Activated CD4-positive, alpha-beta T cell treated with anti-CD3 and anti-CD28 coated beads, Interleukin-2, amount 10 ng/mL, durations not matched to agents 24 days and 14 days (primary cell): ENCODE data around the gene SPATA21. TPM values are rescaled to one million over a fixed set of nuclear protein-coding genes. Genes with fewer than 3 reads are reported as not detected.
"Not testable (repeated sequence)": the region's sequence is repeated elsewhere in the genome, so short reads cannot be mapped to it uniquely, and the experiment has no call there.

Source experiments
- DNase-seq: peaks from one replicate; pipeline ENCODE4 v3.0.0; 2022
- H3K27ac Mint-ChIP-seq: one replicate; pipeline ENCODE4 v1.8.0; 2022; ENCODE audit warnings: mild to moderate bottlenecking, mixed read lengths
- H3K27me3 Mint-ChIP-seq: one replicate; pipeline ENCODE4 v1.8.0; 2022; ENCODE audit warnings: mixed read lengths
- H3K36me3 Mint-ChIP-seq: one replicate; pipeline ENCODE4 v1.8.0; 2022; ENCODE audit warnings: low read depth, mild to moderate bottlenecking, mixed read lengths
- H3K4me1 Mint-ChIP-seq: one replicate; pipeline ENCODE4 v1.8.0; 2021; ENCODE audit warnings: mixed read lengths
- H3K4me3 Mint-ChIP-seq: one replicate; pipeline ENCODE4 v1.8.0; 2022; ENCODE audit warnings: mild to moderate bottlenecking, moderate library complexity, mixed read lengths
- H3K9me3 Mint-ChIP-seq: one replicate; pipeline ENCODE4 v1.8.0; 2021; ENCODE audit warnings: mixed read lengths
- intact Hi-C: fragments of 100-400 bp; cut with micrococcal nuclease; formaldehyde crosslinking; loops from one replicate; pipeline ENCODE4 v1.15.1; 2023
- total RNA-seq: library from RNA; stranded (reverse); gene quantifications from 2 replicates; pipeline ENCODE4 v1.2.3, GENCODE V29; 2022

Gene SPATA21, protein sequence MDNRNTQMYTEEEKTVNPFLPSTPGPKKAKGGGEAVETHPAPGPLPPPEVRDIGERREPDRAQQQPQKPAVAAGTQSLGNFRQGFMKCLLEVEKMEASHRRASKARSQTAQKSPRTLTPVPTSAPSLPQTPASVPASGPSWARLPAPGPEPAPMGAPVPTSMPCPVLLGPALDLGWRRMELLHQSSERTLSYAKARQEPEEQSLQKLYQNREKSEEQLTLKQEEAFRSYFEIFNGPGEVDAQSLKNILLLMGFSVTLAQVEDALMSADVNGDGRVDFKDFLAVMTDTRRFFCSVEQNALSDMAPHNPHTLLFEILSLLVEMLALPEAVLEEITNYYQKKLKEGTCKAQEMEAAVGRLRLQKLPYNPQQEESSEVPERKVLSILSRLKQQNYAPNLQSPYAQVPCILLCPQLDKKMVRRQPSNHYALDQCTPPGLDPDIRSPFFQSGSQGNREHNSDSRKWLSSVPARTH
- total RNA-seq: not detected in 2 replicates

DNA sequence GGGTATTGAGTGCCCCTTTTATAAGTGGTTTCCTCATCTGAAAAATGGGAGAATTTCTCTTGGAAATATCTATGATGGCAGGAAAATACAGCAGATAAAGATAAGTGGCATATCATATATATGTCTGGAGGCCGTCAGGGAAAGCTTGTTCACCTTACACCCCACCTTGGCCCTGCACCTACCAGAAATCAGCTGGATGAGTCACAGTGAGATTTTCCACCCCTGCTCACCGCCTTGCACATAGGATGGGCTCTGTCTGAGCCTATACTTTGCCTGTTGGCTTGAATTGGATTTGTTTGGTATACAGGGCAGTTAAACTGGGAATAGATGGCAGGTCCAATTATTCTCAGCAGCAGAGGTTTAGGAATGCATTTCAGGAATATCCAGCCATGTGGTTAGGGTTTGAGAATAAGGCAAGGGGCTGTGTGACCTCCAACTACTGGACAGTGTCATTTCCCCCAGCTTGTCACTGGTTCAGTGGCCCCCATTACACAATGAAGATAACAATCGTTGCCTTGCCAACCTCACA, at the start of gene SPATA21:
SPATA21 (minus strand) TSS at position 479 of the 529 bp plus-strand sequence. CDS start 6,053 bp downstream, outside the sequence.
- no peak within 1 kb of the TSS for H3K27ac Mint-ChIP-seq
- no peak for DNase-seq
- H3K9me3 Mint-ChIP-seq: no peaks in the 10 kb centered on the region
- intact Hi-C loops: no loop called here
- peaks cover 5% of the 10 kb centered on the region for H3K36me3 Mint-ChIP-seq
- H3K4me1 Mint-ChIP-seq: peaks cover 9% of the 10 kb centered on the region
- no peak within 1 kb of the TSS for H3K4me3 Mint-ChIP-seq
- H3K27me3 Mint-ChIP-seq: peaks cover 4% of the 10 kb centered on the region

DNA sequence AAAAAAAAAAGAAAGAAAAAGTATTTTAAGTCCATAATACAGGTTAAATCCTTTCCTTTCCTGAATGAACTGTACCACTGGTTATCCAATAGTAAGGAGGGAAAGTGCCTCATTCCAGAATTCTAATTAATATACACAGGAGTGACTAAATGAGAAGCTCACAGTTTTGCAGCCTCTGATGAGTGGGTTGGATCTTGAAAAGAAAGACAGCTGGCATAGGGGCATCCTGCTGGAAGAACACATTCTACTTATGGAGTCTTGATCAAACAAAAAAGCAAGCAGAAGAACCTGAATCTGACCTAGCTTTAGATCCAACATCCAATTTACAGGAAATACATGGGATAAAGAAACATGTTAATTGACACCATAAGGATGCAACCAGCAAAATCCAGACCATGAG, 49.8 kb upstream of the SPATA21 start:
- H3K4me3 Mint-ChIP-seq, H3K27ac Mint-ChIP-seq, DNase-seq, H3K27me3 Mint-ChIP-seq, H3K36me3 Mint-ChIP-seq, H3K4me1 Mint-ChIP-seq, H3K9me3 Mint-ChIP-seq, intact Hi-C loops: not testable (repeated sequence)

DNA sequence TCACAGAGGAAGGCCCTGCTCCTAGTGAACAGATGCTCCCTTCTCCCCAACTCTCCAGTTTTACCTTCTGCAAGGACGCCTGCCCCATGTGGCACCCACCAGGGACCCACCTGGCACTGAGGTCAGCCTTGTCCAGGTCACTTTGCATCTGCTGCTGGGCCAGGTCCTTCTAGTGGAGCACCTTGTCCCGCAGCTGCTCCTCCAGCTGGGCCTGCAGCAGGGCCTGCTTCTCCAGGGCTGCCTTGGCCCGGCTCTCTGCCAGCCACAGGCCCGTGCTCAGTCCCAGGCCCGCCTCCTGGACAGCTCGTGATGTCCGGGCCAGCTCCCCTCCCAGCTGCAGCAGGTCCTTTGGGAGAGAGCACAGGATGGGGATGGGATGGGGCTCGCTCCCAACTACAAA, 49.1 kb upstream of the SPATA21 start:
- intact Hi-C loops, H3K36me3 Mint-ChIP-seq, H3K4me3 Mint-ChIP-seq, H3K27me3 Mint-ChIP-seq, H3K9me3 Mint-ChIP-seq, H3K27ac Mint-ChIP-seq, H3K4me1 Mint-ChIP-seq, DNase-seq: not testable (repeated sequence)

DNA sequence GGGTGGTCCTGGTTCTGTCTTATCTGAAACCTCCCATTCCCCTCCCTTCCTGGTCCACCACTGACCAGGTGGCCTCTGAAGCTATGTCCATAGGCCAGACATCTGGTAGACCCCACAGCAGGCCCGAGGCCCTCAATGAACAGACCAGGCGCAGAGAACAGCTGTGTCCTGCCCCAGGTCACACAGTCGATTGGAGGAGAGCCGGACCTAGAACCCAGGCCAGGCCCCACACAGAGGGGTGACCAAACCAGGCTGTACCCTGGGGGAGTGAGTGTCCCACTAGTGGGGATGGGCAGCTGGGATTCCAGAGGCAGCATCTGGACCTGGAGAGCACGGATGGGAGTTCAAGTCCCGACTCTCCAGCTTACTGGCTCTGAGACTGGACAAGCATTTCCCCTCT, 47.7 kb upstream of the SPATA21 start:
- Mint-ChIP-seq H3K4me1 (no peaks in the 10 kb centered on the region), H3K36me3 (peaks cover 10% of the 10 kb centered on the region), H3K27ac (no peak overlapping the region), H3K9me3 (no peaks in the 10 kb centered on the region), H3K27me3 (no peaks in the 10 kb centered on the region), H3K4me3 (no peak overlapping the region)
- intact Hi-C loops: no loop called here
- DNase-seq: no peak

DNA sequence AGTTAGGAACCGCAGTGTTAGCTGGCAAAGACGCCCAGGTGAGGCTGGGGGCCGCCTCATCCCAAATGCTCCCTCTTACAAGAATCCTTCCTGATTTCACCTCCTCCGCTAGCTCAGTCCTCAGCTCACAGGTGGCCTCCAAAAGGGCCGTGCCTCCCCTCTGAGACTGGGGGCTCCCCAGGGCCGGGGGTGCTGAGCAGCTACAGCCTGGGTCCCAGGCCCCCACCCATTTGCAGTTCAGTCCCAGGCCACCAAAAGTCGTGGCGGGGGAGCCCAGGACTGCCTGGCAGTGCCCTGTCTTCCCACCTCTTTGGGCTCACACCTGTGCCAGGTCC, 47.2 kb upstream of the SPATA21 start:
- H3K27ac Mint-ChIP-seq: no peak overlapping the region

DNA sequence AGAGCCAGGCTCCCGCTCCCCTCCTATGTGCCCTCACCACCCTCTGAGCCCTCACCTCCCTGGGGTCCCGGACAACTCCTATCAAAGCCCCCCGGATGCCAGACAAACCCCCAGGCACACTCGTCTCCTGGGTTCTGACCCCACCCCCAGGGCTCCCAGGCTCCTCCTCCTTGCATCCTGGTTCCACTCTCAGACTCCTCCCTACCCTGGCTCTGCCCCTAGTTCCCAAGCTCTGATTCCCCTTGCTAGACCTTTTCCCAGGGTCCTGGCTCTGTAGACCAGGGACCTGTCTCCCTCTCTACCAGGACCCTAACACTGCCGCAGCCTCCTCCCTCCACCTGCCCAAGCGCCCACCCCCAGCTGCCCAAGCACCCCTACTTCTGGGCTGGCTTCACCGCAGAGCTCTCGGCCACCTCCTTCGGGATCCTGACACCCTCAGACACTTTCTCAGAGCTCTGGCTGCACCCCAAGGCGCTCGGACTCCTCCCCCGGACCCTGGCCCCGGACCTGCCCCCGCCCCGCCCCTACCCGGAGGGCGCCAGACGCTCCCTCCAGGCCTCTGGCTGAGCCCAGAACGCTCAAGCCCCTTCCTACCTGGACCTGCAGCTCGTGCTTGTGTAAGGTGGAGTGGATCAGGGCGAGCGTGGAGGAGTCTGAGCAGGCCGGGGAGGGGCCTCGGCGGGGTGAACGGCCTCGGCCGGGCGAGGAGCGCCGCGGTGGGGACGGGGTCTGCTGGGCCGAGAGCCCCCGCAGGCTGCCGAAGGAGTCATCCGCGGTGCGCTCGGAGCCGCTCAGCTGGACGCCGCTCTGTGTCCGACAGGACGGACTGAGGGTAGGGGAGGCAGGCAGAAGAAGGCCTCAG, 46.6 kb upstream of the SPATA21 start:
- intact Hi-C loops, DNase-seq, H3K4me1 Mint-ChIP-seq, H3K27me3 Mint-ChIP-seq, H3K4me3 Mint-ChIP-seq, H3K27ac Mint-ChIP-seq, H3K9me3 Mint-ChIP-seq: not testable (repeated sequence)
- peaks cover 12% of the 10 kb centered on the region for H3K36me3 Mint-ChIP-seq

More for the DNA sequence above, 47.2 kb upstream of the SPATA21 start:
- intact Hi-C loops: no loop called here
- DNase-seq: no peak
- Mint-ChIP-seq H3K4me3 (no peak overlapping the region), H3K36me3 (peaks cover 11% of the 10 kb centered on the region), H3K4me1 (no peaks in the 10 kb centered on the region), H3K27me3 (no peaks in the 10 kb centered on the region), H3K9me3 (no peaks in the 10 kb centered on the region)

DNA sequence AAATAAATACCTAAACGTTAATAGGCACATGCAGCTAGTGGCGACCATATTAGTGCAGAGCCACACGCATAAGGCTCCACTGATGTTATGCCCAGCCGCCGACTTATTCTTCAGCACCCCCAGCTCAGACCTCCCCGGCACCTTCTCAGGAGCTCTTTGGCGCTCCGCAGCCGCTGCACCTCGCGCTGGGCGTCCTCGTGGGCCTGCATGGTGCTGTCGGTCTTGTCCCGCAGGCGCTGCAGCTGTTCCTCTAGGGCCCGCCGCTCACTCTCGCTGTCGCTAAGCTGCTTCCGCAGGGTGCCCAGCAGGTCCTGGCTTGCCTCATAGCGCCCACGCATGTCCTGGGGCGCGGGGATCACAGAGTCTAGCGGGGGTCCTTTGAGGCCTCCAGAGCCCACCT, 45.9 kb upstream of the SPATA21 start:
- H3K27me3 Mint-ChIP-seq, H3K27ac Mint-ChIP-seq, H3K4me1 Mint-ChIP-seq, H3K9me3 Mint-ChIP-seq, DNase-seq, intact Hi-C loops, H3K4me3 Mint-ChIP-seq: not testable (repeated sequence)
- H3K36me3 Mint-ChIP-seq: peaks cover 12% of the 10 kb centered on the region

DNA sequence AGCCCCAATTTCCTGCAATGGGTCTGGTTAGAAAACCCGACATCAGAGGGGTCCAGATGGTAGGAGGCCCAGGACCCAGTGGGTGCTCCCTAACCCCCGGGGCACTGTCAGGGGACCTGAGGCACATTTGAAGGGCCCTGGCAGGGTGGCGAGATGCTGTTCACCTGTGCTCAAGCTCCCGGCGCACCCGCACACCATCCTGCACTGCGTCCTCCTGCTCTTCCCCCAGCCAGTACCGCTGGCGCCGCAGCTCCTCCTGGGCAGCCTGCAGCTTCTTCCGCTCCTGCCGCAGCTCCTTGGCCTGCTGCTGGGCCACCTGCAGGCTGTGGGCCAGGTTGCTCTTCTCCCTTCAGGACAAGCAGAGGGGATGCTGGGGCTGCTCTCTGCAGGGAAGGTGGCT, 40.9 kb upstream of the SPATA21 start:
- H3K9me3 Mint-ChIP-seq: no peaks in the 10 kb centered on the region
- H3K4me1 Mint-ChIP-seq: peaks cover 4% of the 10 kb centered on the region
- peaks cover 24% of the 10 kb centered on the region for H3K36me3 Mint-ChIP-seq
- intact Hi-C loops: no loop called here
- H3K27ac Mint-ChIP-seq: no peak overlapping the region
- H3K27me3 Mint-ChIP-seq: no peaks in the 10 kb centered on the region
- H3K4me3 Mint-ChIP-seq: no peak overlapping the region
- no peak for DNase-seq

DNA sequence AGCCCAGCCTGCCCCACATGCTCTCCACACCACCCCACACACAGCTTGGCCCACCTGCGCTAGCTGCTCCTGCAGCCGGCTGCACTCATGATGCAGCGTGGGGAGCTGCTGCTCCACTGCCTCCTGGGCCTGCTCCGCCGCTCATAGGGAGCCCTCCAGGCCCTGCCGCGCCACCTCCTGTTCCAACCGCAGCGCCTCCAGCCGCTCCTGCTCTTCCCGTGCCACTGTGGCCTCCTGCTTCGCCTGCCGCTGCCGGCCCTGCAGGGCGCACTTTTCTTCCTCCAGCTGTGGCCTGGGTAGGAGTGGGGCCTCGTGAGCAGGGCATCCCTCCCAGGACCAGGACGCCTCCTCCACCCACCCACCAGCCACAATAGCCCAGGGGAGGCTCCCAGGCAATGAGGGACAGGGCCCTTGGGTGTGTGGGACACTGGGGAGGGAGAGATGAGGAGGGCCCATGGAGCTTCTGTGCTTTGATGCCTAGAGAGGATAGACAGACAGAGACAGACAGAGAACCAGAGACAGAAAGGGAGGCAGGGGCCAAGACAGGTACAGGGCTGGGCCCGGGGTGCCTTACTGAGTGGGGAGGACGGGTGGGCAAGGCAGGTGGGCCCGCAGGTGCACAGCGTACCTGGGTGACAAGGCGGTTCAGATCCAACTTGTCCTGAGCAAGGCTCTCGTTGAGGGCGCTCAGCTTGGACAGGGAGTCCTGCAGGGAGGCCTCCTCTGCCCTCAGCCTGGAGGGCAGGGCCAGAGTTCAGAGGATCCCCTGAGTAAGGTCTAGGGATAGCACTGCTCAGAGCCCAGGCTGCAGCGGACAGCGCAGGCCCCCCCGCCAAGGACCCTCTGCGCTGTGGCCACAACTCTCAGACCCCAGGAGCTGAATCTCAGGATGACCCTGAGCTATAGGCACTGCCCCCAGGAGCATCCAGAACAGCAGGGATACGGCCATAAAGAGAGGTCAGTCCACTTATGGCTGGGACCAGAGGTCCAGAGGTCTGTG, 38.8 kb upstream of the SPATA21 start:
- intact Hi-C loops, H3K4me1 Mint-ChIP-seq, H3K4me3 Mint-ChIP-seq, H3K9me3 Mint-ChIP-seq, H3K27ac Mint-ChIP-seq, DNase-seq, H3K27me3 Mint-ChIP-seq: not testable (repeated sequence)
- H3K36me3 Mint-ChIP-seq: peaks cover 28% of the 10 kb centered on the region

DNA sequence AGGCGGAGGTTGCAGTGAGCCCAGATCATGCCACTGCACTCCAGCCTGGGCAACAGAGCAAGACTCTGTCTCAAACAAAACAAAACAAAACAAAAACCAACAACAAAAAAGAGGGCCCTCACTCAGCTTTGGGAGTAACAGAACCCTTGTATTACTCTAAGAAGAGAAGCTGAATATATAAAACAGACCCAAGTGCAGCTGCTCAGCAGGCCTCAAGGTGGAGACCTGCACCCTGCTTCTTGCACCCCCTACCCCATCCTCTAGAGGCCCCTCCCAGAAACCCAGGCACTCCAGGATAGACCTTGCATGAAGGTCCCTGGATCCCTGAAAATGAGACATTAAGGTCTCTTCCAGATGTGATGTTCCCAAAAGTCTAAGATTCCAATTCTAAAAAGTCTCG, 37.7 kb upstream of the SPATA21 start:
- H3K27me3 Mint-ChIP-seq, DNase-seq, intact Hi-C loops, H3K4me1 Mint-ChIP-seq, H3K4me3 Mint-ChIP-seq, H3K9me3 Mint-ChIP-seq, H3K27ac Mint-ChIP-seq: not testable (repeated sequence)
- H3K36me3 Mint-ChIP-seq: peaks cover 27% of the 10 kb centered on the region

DNA sequence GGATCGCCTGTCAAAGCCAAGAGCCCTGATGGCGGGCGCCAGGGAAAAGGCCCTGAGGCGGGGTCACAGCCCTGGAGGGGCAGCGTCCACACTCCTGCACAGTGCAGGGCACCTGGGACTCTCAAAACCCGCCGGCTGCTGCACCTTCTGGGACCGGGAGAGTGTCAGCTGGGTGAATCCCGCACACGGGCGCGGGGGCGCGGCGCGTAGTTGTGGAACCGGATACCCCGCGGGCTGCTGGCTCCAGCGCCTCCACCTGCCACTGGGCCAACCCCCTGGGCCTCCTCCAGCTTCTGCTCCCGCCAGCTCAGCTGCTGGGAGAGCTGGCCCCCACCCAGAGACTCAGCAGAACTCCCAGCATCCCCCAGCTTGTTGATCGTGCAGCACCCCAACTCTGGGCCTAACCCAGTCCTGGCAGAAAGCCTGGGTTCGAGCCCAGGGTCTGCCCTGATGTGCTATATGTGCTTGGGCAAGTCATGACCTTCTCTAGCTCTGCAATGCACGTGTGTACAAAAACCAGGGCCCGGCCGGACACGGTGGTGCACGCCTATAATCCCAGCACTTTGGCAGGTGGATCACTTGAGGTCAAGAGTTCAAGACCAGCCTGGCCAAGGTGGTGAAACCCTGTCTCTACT, 37.1 kb upstream of the SPATA21 start:
- no peaks in the 10 kb centered on the region for H3K27me3 Mint-ChIP-seq
- H3K36me3 Mint-ChIP-seq: peaks cover 28% of the 10 kb centered on the region
- no peak for DNase-seq
- H3K27ac Mint-ChIP-seq: no peak overlapping the region
- H3K4me3 Mint-ChIP-seq: no peak overlapping the region
- no peaks in the 10 kb centered on the region for H3K9me3 Mint-ChIP-seq
- H3K4me1 Mint-ChIP-seq: peaks cover 4% of the 10 kb centered on the region
- intact Hi-C loops: no loop called here

DNA sequence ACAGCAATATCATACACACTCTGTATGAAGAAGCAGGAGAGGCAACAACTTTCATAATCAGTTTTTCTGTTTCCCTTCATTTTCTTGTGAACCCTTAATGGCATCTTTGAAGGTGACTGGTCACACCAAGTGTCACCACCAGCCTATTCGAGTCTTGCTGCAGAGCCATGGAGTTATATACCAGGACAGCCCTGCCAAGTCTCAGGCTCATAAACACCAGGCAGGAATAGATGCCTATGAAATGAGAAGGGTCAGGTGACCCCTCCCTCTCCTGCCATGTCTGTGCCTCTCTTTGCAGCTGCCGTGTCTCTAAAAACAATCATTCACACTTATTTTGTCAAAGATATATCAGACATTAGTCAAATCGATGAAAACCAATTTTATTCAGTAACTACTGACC, 31.3 kb upstream of the SPATA21 start:
- peaks cover 48% of the 10 kb centered on the region for H3K36me3 Mint-ChIP-seq
- peaks cover 7% of the 10 kb centered on the region for H3K4me1 Mint-ChIP-seq
- H3K4me3 Mint-ChIP-seq: no peak overlapping the region
- DNase-seq: no peak
- H3K27me3 Mint-ChIP-seq: no peaks in the 10 kb centered on the region
- intact Hi-C loops: no loop called here
- no peak overlapping the region for H3K27ac Mint-ChIP-seq
- no peaks in the 10 kb centered on the region for H3K9me3 Mint-ChIP-seq
